H9 (cell line): ENCODE measurements around the gene LIMS3. TPM values are rescaled to one million over a fixed set of nuclear protein-coding genes. Genes with fewer than 3 reads are reported as not detected.
"Not testable (repeated sequence)": the region's sequence is repeated elsewhere in the genome, so short reads cannot be mapped to it uniquely, and the experiment has no call there.

ENCODE experiments used
- DNase-seq: peaks from one replicate; pipeline ENCODE4 v3.0.0-alpha.2; 2017
- H2AFZ ChIP-seq: one replicate; pipeline ENCODE4 v1.6.1; 2013; ENCODE audit warnings: mild to moderate bottlenecking, low read length, control low read depth, moderate library complexity
- H2AK5ac ChIP-seq: 2 replicates; pipeline ENCODE4 v1.6.1; 2013; ENCODE audit warnings: low read length, control low read depth, mixed read lengths; ENCODE audit not compliant: insufficient read length
- H2BK120ac ChIP-seq: one replicate; pipeline ENCODE4 v1.6.1; 2013; ENCODE audit warnings: low read depth, mild to moderate bottlenecking, low read length, control low read depth, inconsistent platforms; ENCODE audit not compliant: poor library complexity, severe bottlenecking
- H2BK12ac ChIP-seq: 2 replicates; pipeline ENCODE4 v1.6.1; 2013; ENCODE audit warnings: low read length, control low read depth, mixed read lengths, low read depth; ENCODE audit not compliant: insufficient read length
- H2BK15ac ChIP-seq: 2 replicates; pipeline ENCODE4 v1.6.1; 2013; ENCODE audit warnings: low read depth, low read length, control low read depth
- H2BK20ac ChIP-seq: one replicate; pipeline ENCODE4 v1.6.1; 2013; ENCODE audit warnings: low read depth, mild to moderate bottlenecking, low read length, control low read depth, inconsistent platforms; ENCODE audit not compliant: poor library complexity, severe bottlenecking
- H2BK5ac ChIP-seq: 2 replicates; pipeline ENCODE4 v1.6.1; 2013; ENCODE audit warnings: low read length, control low read depth, mixed read lengths; ENCODE audit not compliant: insufficient read length
- H3K14ac ChIP-seq: 2 replicates; pipeline ENCODE4 v1.6.1; 2013; ENCODE audit warnings: low read length, control low read depth; ENCODE audit not compliant: insufficient read depth
- H3K18ac ChIP-seq: 2 replicates; pipeline ENCODE4 v1.6.1; 2013; ENCODE audit warnings: low read depth, mild to moderate bottlenecking, mixed read lengths, low read length, control low read depth; ENCODE audit not compliant: insufficient read length
- H3K23ac ChIP-seq: 2 replicates; pipeline ENCODE4 v1.6.1; 2013; ENCODE audit warnings: low read length, control low read depth, mixed read lengths, low read depth; ENCODE audit not compliant: insufficient read length
- H3K23me2 ChIP-seq: 2 replicates; pipeline ENCODE4 v1.6.1; 2013; ENCODE audit warnings: low read depth, mild to moderate bottlenecking, mixed read lengths, low read length, control low read depth; ENCODE audit not compliant: insufficient read length, poor library complexity, severe bottlenecking
- H3K27ac ChIP-seq: 2 replicates; pipeline ENCODE4 v1.5.1; 2013; ENCODE audit warnings: low read length, control low read depth, mixed read lengths, low read depth; ENCODE audit not compliant: insufficient read length
- H3K27me3 ChIP-seq: 2 replicates; pipeline ENCODE4 v1.6.1; 2013; ENCODE audit warnings: low read length, control low read depth, inconsistent platforms; ENCODE audit not compliant: insufficient read depth
- H3K4ac ChIP-seq: 2 replicates; pipeline ENCODE4 v1.6.1; 2013; ENCODE audit warnings: low read depth, mild to moderate bottlenecking, control low read depth, inconsistent platforms, low read length, moderate library complexity
- H3K4me1 ChIP-seq: 2 replicates; pipeline ENCODE4 v1.6.1; 2013; ENCODE audit warnings: low read length, control low read depth, inconsistent platforms; ENCODE audit not compliant: insufficient read depth
- H3K4me2 ChIP-seq: 2 replicates; pipeline ENCODE4 v1.6.1; 2013; ENCODE audit warnings: low read length, control low read depth, mixed read lengths; ENCODE audit not compliant: insufficient read length, insufficient read depth
- H3K56ac ChIP-seq: 2 replicates; pipeline ENCODE4 v1.6.1; 2013; ENCODE audit warnings: low read depth, mild to moderate bottlenecking, mixed read lengths, low read length, control low read depth; ENCODE audit not compliant: insufficient read length
- H3K79me1 ChIP-seq: 2 replicates; pipeline ENCODE4 v1.6.1; 2013; ENCODE audit warnings: low read depth, mild to moderate bottlenecking, moderate library complexity, low read length, control low read depth, inconsistent platforms; ENCODE audit not compliant: insufficient read depth, poor library complexity, severe bottlenecking
- H3K79me2 ChIP-seq: 2 replicates; pipeline ENCODE4 v1.6.1; 2013; ENCODE audit warnings: low read length, control low read depth, inconsistent platforms; ENCODE audit not compliant: insufficient read depth
- H3K9ac ChIP-seq: 2 replicates; pipeline ENCODE4 v1.6.1; 2013; ENCODE audit warnings: low read length, control low read depth, mixed read lengths; ENCODE audit not compliant: insufficient read length; ENCODE audit errors: extremely low read depth
- H3K9me3 ChIP-seq: one replicate; pipeline ENCODE4 v1.6.1; 2013; ENCODE audit warnings: low read depth, low read length, inconsistent platforms; ENCODE audit not compliant: control insufficient read depth
- H3T11ph ChIP-seq: one replicate; pipeline ENCODE4 v1.6.1; 2013; ENCODE audit warnings: mild to moderate bottlenecking, low read length, control low read depth, inconsistent platforms
- H4K20me1 ChIP-seq: one replicate; pipeline ENCODE4 v1.6.1; 2013; ENCODE audit not compliant: control insufficient read depth, insufficient read length, insufficient read depth
- H4K5ac ChIP-seq: 2 replicates; pipeline ENCODE4 v1.6.1; 2013; ENCODE audit warnings: low read depth, mild to moderate bottlenecking, mixed read lengths, low read length, control low read depth; ENCODE audit not compliant: insufficient read length
- H4K8ac ChIP-seq: replicated peaks from 2 replicates; pipeline ENCODE4 v1.6.1; 2013; ENCODE audit warnings: low read length, control low read depth, mixed read lengths, low read depth; ENCODE audit not compliant: insufficient read length
- H4K91ac ChIP-seq: 2 replicates; pipeline ENCODE4 v1.6.1; 2013; ENCODE audit warnings: low read depth, mild to moderate bottlenecking, moderate library complexity, mixed read lengths, low read length, control low read depth; ENCODE audit not compliant: insufficient read length
- H3K27ac Mint-ChIP-seq, 3 experiments: 2 replicates in 2 of 3; 3 replicates in 1 of 3; pipeline ENCODE4 v1.8.0; 2020 to 2021; ENCODE audit warnings: mixed read lengths in 3 of 3, mild to moderate bottlenecking in 1 of 3, moderate library complexity in 1 of 3
- H3K27me3 Mint-ChIP-seq: 2 replicates; pipeline ENCODE4 v1.8.0; 2021; ENCODE audit warnings: low read depth, mild to moderate bottlenecking, moderate library complexity, mixed read lengths
- H3K36me3 Mint-ChIP-seq, 3 experiments: 2 replicates in 2 of 3; 3 replicates in 1 of 3; pipeline ENCODE4 v1.8.0; 2020 to 2021; ENCODE audit warnings: low read depth in 3 of 3, mixed read lengths in 3 of 3; ENCODE audit not compliant: insufficient read depth in 1 of 3
- H3K4me1 Mint-ChIP-seq, 2 experiments: 2 replicates each; pipeline ENCODE4 v1.8.0; 2020; ENCODE audit warnings: mixed read lengths in 2 of 2
- H3K4me3 Mint-ChIP-seq, 2 experiments: 2 replicates in 1 of 2; 3 replicates in 1 of 2; pipeline ENCODE4 v1.8.0; 2020 to 2021; ENCODE audit warnings: mild to moderate bottlenecking in 2 of 2, mixed read lengths in 2 of 2, moderate library complexity in 1 of 2
- H3K9me3 Mint-ChIP-seq, 2 experiments: 2 replicates in 1 of 2; 3 replicates in 1 of 2; pipeline ENCODE4 v1.8.0; 2020; ENCODE audit warnings: mild to moderate bottlenecking in 2 of 2, mixed read lengths in 2 of 2, moderate library complexity in 1 of 2
- WGBS: extraction: QIAGEN DNeasy Blood & Tissue Kit; methylation state at CpG from one replicate; pipeline ENCODE4 v1.1.7; 2013; ENCODE audit warnings: missing lambda C conversion rate, low lambda C conversion rate, mixed read lengths; ENCODE audit not compliant: insufficient read length; ENCODE audit errors: extremely low coverage; 5-methylcytosine and 5-hydroxymethylcytosine counted together
- total RNA-seq: library from RNA; stranded (reverse); gene quantifications from 2 replicates; pipeline ENCODE4 v1.2.1, GENCODE V29; 2021

LIMS3 gene
- total RNA-seq, 1 experiment from 2014 or later, result 0.46 TPM

GRCh38 chr2:109921543-109922384 is 23.3 kb downstream of the LIMS3 start:
- not testable (repeated sequence) for H2AK5ac ChIP-seq, H4K91ac ChIP-seq, H3K27ac Mint-ChIP-seq, H4K20me1 ChIP-seq, H3K27me3 ChIP-seq, H3K18ac ChIP-seq, H3K4me3 Mint-ChIP-seq, H3K27me3 Mint-ChIP-seq, H3K79me2 ChIP-seq, H3K56ac ChIP-seq, DNase-seq, H3K23me2 ChIP-seq, H2BK20ac ChIP-seq, H3K79me1 ChIP-seq, H3T11ph ChIP-seq, H4K5ac ChIP-seq, H3K27ac ChIP-seq, H3K4me1 Mint-ChIP-seq, H3K23ac ChIP-seq, H3K9me3 ChIP-seq, H3K9me3 Mint-ChIP-seq, H2AFZ ChIP-seq, H2BK5ac ChIP-seq, H4K8ac ChIP-seq, H3K4ac ChIP-seq, H3K36me3 Mint-ChIP-seq, H3K9ac ChIP-seq, H3K4me2 ChIP-seq, H2BK120ac ChIP-seq, H3K4me1 ChIP-seq, H2BK12ac ChIP-seq, H3K14ac ChIP-seq, H2BK15ac ChIP-seq
- WGBS, result no CpG with 5 or more reads among the region's 7 CpGs

- H3K4me3 Mint-ChIP-seq, H2BK5ac ChIP-seq, H4K8ac ChIP-seq, DNase-seq, H2BK20ac ChIP-seq, H3K27ac Mint-ChIP-seq, H3K27me3 ChIP-seq, H3K56ac ChIP-seq, H3K79me1 ChIP-seq, H3K23ac ChIP-seq, H3K9me3 ChIP-seq, H3K79me2 ChIP-seq, H3K4me1 ChIP-seq, H4K5ac ChIP-seq, H3K27ac ChIP-seq, H3K18ac ChIP-seq, H3K9ac ChIP-seq, H2BK120ac ChIP-seq, H4K20me1 ChIP-seq, H3K27me3 Mint-ChIP-seq, H2AK5ac ChIP-seq, H3K4me1 Mint-ChIP-seq, H2BK15ac ChIP-seq, H2AFZ ChIP-seq, H4K91ac ChIP-seq, H3T11ph ChIP-seq, H2BK12ac ChIP-seq, H3K14ac ChIP-seq, H3K4ac ChIP-seq, H3K36me3 Mint-ChIP-seq, H3K23me2 ChIP-seq, H3K4me2 ChIP-seq, H3K9me3 Mint-ChIP-seq: not testable (repeated sequence)
- no CpG with 5 or more reads among the region's 2 CpGs for WGBS
Measured at GRCh38 chr2:109924481-109924880, 26.0 kb downstream of the LIMS3 start.
